A673 (cell line): ENCODE results near the gene ZBTB47. TPM values are rescaled to one million over a fixed set of nuclear protein-coding genes. Genes with fewer than 3 reads are reported as not detected.

Source experiments
- BruUV-seq: library from RNA; stranded (reverse); fragments of 400-500 nt; replicated peaks from 2 replicates; lab custom pipeline; 2021; lab: Mats Ljungman, UMichigan
- CTCF ChIA-PET: fragments of 300-600 bp; sonication (Branson Sonifier 250); formaldehyde crosslinking; loops from one replicate; lab custom pipeline; 2022; ENCODE audit warnings: antibody characterized with exemption; lab: Charles Lee
- POLR2A ChIA-PET: fragments of 300-600 bp; sonication (Branson Sonifier 250); formaldehyde crosslinking; loops from one replicate; lab custom pipeline; 2022; ENCODE audit warnings: antibody characterized with exemption; ENCODE audit not compliant: low non-redundant PET; lab: Charles Lee
- DNase-seq: peaks from one replicate; pipeline ENCODE4 v3.0.0-alpha.2; 2015; ENCODE audit warnings: low spot score
- H3K27ac ChIP-seq: fragments of 200-600 bp; sonication (generic); 2 replicates; pipeline ENCODE4 v1.5.1; 2016; ENCODE audit warnings: mixed run types, low read depth, mild to moderate bottlenecking, mixed read lengths, antibody characterized with exemption, low read length; ENCODE audit not compliant: poor library complexity, severe bottlenecking
- H3K27me3 ChIP-seq: fragments of 200-600 bp; sonication (generic); replicated peaks from 2 replicates; pipeline ENCODE4 v1.6.1; 2017; ENCODE audit warnings: mixed run types, low read depth, mild to moderate bottlenecking, mixed read lengths, antibody characterized with exemption, low read length; ENCODE audit not compliant: insufficient read depth, poor library complexity
- H3K36me3 ChIP-seq: fragments of 200-600 bp; sonication (generic); 2 replicates; pipeline ENCODE4 v1.6.1; 2016; ENCODE audit warnings: mixed run types, mild to moderate bottlenecking, mixed read lengths, antibody characterized with exemption, low read length; ENCODE audit not compliant: insufficient read depth, poor library complexity, severe bottlenecking
- H3K4me1 ChIP-seq: fragments of 200-600 bp; sonication (generic); 2 replicates; pipeline ENCODE4 v1.6.1; 2017; ENCODE audit warnings: mixed run types, mild to moderate bottlenecking, mixed read lengths, antibody characterized with exemption, low read length; ENCODE audit not compliant: insufficient read depth, poor library complexity, severe bottlenecking
- H3K4me3 ChIP-seq: fragments of 200-600 bp; sonication (generic); 2 replicates; pipeline ENCODE4 v1.5.1; 2016; ENCODE audit warnings: low read depth, mixed run types, mild to moderate bottlenecking, mixed read lengths, low read length; ENCODE audit not compliant: poor library complexity, severe bottlenecking
- H3K9me3 ChIP-seq: fragments of 200-600 bp; sonication (generic); 2 replicates; pipeline ENCODE4 v1.6.1; 2016; ENCODE audit warnings: mixed run types, low read depth, mild to moderate bottlenecking, mixed read lengths, antibody characterized with exemption, low read length; ENCODE audit not compliant: poor library complexity, severe bottlenecking
- EZH2 ChIP-seq: fragments of 200-600 bp; sonication (generic); IDR thresholded peaks from 2 replicates; pipeline ENCODE4 v1.6.1; 2017; ENCODE audit warnings: borderline replicate concordance, low read depth, mild to moderate bottlenecking, mixed read lengths, antibody characterized with exemption, low read length; ENCODE audit not compliant: poor library complexity, severe bottlenecking
- intact Hi-C: fragments of 100-400 bp; cut with micrococcal nuclease; formaldehyde crosslinking; loops from one replicate; pipeline ENCODE4 v1.10.0; 2022; ENCODE audit not compliant: unreplicated experiment
- total RNA-seq: library from RNA; stranded (reverse); gene quantifications from 2 replicates; pipeline ENCODE4 v1.2.3, GENCODE V29; 2021
- TF ChIP-seq, protein P1 (sequence below): fragments of 300-800, 200-600 bp; sonication (generic); conservative IDR thresholded peaks from 2 replicates; pipeline ENCODE4 v1.5.1; 2017; ENCODE audit warnings: low read depth, mild to moderate bottlenecking, antibody characterized with exemption, low read length, moderate library complexity, mixed read lengths

The ZBTB47 gene
- total RNA-seq, 1 experiment from 2014 or later: 4.4 TPM

GRCh38 chr3:42708611-42709151, 55.2 kb downstream of the ZBTB47 start:
- intact Hi-C loops: no loop called here
- H3K4me1 ChIP-seq: no peaks in the 10 kb centered on the region
- H3K9me3 ChIP-seq: no peaks in the 10 kb centered on the region
- H3K27ac ChIP-seq: no peak overlapping the region
- DNase-seq: no peak
- no TSS peak for BruUV-seq
- H3K4me3 ChIP-seq: no peak overlapping the region
- ChIA-PET CTCF (no interaction called here), POLR2A (no interaction called here)
- H3K27me3 ChIP-seq: no peaks in the 10 kb centered on the region
- no peaks in the 10 kb centered on the region for H3K36me3 ChIP-seq
- TF ChIP-seq, protein P1, sequence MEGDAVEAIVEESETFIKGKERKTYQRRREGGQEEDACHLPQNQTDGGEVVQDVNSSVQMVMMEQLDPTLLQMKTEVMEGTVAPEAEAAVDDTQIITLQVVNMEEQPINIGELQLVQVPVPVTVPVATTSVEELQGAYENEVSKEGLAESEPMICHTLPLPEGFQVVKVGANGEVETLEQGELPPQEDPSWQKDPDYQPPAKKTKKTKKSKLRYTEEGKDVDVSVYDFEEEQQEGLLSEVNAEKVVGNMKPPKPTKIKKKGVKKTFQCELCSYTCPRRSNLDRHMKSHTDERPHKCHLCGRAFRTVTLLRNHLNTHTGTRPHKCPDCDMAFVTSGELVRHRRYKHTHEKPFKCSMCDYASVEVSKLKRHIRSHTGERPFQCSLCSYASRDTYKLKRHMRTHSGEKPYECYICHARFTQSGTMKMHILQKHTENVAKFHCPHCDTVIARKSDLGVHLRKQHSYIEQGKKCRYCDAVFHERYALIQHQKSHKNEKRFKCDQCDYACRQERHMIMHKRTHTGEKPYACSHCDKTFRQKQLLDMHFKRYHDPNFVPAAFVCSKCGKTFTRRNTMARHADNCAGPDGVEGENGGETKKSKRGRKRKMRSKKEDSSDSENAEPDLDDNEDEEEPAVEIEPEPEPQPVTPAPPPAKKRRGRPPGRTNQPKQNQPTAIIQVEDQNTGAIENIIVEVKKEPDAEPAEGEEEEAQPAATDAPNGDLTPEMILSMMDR: no peak
- no peak for TF ChIP-seq EZH2

DNA sequence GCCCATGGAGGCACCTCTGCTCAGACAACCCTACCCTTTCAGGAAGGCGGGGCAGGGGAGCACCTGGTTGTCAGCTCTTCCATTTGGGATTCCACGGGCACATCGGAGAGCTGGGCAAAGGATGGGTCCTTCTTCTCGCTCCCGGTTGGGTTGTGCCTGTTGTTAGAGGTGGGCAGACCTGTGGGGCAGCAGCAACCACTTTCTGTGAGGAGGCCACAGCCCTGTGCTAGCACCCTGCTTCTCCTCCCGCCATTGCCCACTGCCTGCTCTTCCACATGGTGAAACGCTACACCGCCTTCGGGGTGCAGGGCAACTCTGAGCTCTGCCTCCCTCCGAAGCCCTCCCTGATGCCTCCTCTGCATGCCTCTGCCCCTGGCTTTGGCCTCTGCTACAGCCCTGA, 56.1 kb downstream of the ZBTB47 start:
- no peak overlapping the region for H3K4me3 ChIP-seq
- H3K36me3 ChIP-seq: no peaks in the 10 kb centered on the region
- H3K4me1 ChIP-seq: no peaks in the 10 kb centered on the region
- no peaks in the 10 kb centered on the region for H3K27me3 ChIP-seq
- intact Hi-C loops: no loop called here
- CTCF ChIA-PET: no interaction called here
- no peak for DNase-seq
- POLR2A ChIA-PET: no interaction called here
- BruUV-seq: no TSS peak
- TF ChIP-seq EZH2: no peak
- TF ChIP-seq, protein P1: no peak
- no peaks in the 10 kb centered on the region for H3K9me3 ChIP-seq
- no peak overlapping the region for H3K27ac ChIP-seq

DNA sequence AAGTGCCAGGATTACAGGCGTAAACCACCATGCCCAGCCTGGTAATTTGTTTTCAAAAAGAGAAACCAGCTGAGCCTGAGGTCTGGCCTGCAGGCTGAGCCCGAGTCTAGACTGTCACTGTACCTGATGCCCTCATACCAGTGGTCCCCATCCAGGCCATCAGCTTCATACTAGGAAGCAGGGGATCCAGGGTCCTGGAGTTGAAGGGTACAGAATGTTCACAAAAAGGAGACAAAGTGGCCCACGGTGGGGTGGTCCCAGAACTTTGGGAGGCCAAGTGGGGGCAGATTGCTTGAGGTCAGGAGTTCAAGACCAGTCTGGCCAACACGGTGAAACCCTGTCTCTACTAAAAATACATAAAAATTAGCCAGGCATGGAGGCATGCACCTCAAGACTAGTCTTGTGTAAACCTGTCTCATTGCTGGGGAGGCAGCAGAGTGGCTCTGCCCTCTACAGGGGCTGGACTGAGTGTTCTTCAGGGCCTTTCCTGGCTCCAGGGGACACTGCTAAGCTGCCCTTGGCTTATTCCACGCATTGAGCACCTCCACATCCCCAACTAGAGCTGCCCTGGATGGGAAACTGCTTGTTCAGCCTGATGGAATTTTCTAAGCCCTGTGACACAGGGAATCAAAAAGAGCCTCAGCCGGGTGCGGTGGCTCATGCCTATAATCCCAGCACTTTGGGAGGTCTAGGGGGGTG, 57.0 kb downstream of the ZBTB47 start:
- Histone ChIP-seq H3K27me3 (no peaks in the 10 kb centered on the region), H3K9me3 (no peaks in the 10 kb centered on the region), H3K4me3 (no peak overlapping the region), H3K36me3 (no peaks in the 10 kb centered on the region), H3K4me1 (no peaks in the 10 kb centered on the region), H3K27ac (no peak overlapping the region)
- intact Hi-C loops: no loop called here
- CTCF ChIA-PET: interaction anchor here (0.7 kb wide), 1 partner anchor 173 kb away, joined by 6 read pairs; no protein-coding TSS in a partner anchor
- DNase-seq: no peak
- TF ChIP-seq, protein P1: no peak
- no peak for TF ChIP-seq EZH2
- BruUV-seq: no TSS peak
- POLR2A ChIA-PET: no interaction called here
